ENCODE results near the gene TMEM74B. TPM values are rescaled to one million over a fixed set of nuclear protein-coding genes. Genes with fewer than 3 reads are reported as not detected.

The TMEM74B gene
- total RNA-seq, 1 donor from 2014 or later: 1.9 TPM

GRCh38 chr20:1212607-1213396, 28.0 kb upstream of the TMEM74B start:
- DNase-seq: peak; percentile 91
- intact Hi-C loops (cut with micrococcal nuclease): loop anchor here (2.0 to 10.0 kb wide), 3 partner anchors 24 to 396 kb away; no protein-coding TSS in a partner anchor
- Mint-ChIP-seq H3K27ac (no peak overlapping the region), H3K4me1 (peaks cover 31% of the 10 kb centered on the region), H3K36me3 (ENCODE audit: low read depth) (no peaks in the 10 kb centered on the region), H3K4me3 (no peak overlapping the region), H3K27me3 (peaks cover 21% of the 10 kb centered on the region), H3K9me3 (no peaks in the 10 kb centered on the region)

- no peak overlapping the region for H3K27ac Mint-ChIP-seq
- H3K36me3 Mint-ChIP-seq (ENCODE audit: low read depth): no peaks in the 10 kb centered on the region
- H3K27me3 Mint-ChIP-seq: peaks cover 24% of the 10 kb centered on the region
- intact Hi-C loops (cut with micrococcal nuclease): loop anchor here (2.0 to 10.0 kb wide), 3 partner anchors 23 to 395 kb away; no protein-coding TSS in a partner anchor
- H3K9me3 Mint-ChIP-seq: no peaks in the 10 kb centered on the region
- peaks cover 31% of the 10 kb centered on the region for H3K4me1 Mint-ChIP-seq
- no peak for DNase-seq
- H3K4me3 Mint-ChIP-seq: no peak overlapping the region
These were observed 27.2 kb upstream of the TMEM74B start for GRCh38 chr20:1212023-1212422.

GRCh38 chr20:1210501-1210900, 25.7 kb upstream of the TMEM74B start:
- Mint-ChIP-seq H3K36me3 (ENCODE audit: low read depth) (no peaks in the 10 kb centered on the region), H3K9me3 (no peaks in the 10 kb centered on the region), H3K27me3 (peaks cover 24% of the 10 kb centered on the region), H3K4me3 (no peak overlapping the region), H3K27ac (no peak overlapping the region), H3K4me1 (peaks cover 22% of the 10 kb centered on the region)
- intact Hi-C loops (cut with micrococcal nuclease): loop anchor here (5.0 to 10.0 kb wide), 2 partner anchors 236 to 393 kb away; no protein-coding TSS in a partner anchor
- DNase-seq: no peak

- DNase-seq: no peak
- H3K36me3 Mint-ChIP-seq (ENCODE audit: low read depth): no peaks in the 10 kb centered on the region
- peak overlapping the region; percentile 1 for H3K27ac Mint-ChIP-seq
- intact Hi-C loops (cut with micrococcal nuclease): loop anchor here (5.0 to 10.0 kb wide), 2 partner anchors 235 to 392 kb away; no protein-coding TSS in a partner anchor
- H3K9me3 Mint-ChIP-seq: no peaks in the 10 kb centered on the region
- peaks cover 14% of the 10 kb centered on the region for H3K4me1 Mint-ChIP-seq
- no peak overlapping the region for H3K4me3 Mint-ChIP-seq
- H3K27me3 Mint-ChIP-seq: peaks cover 24% of the 10 kb centered on the region
These were observed 24.9 kb upstream of the TMEM74B start for GRCh38 chr20:1209447-1210387.

GRCh38 chr20:1207293-1207878, 22.6 kb upstream of the TMEM74B start:
- Mint-ChIP-seq H3K27ac (no peak overlapping the region), H3K9me3 (no peaks in the 10 kb centered on the region), H3K4me1 (peaks cover 3% of the 10 kb centered on the region), H3K27me3 (peaks cover 28% of the 10 kb centered on the region), H3K36me3 (ENCODE audit: low read depth) (no peaks in the 10 kb centered on the region), H3K4me3 (no peak overlapping the region)
- no peak for DNase-seq
- intact Hi-C loops (cut with micrococcal nuclease): no loop called here

GRCh38 chr20:1206366-1207148, 21.8 kb upstream of the TMEM74B start:
- Mint-ChIP-seq H3K27ac (no peak overlapping the region), H3K9me3 (no peaks in the 10 kb centered on the region), H3K4me1 (no peaks in the 10 kb centered on the region), H3K27me3 (peaks cover 24% of the 10 kb centered on the region), H3K4me3 (no peak overlapping the region), H3K36me3 (ENCODE audit: low read depth) (no peaks in the 10 kb centered on the region)
- intact Hi-C loops (cut with micrococcal nuclease): no loop called here
- DNase-seq: no peak

GRCh38 chr20:1205802-1206201, 21.0 kb upstream of the TMEM74B start:
- H3K27me3 Mint-ChIP-seq: peaks cover 21% of the 10 kb centered on the region
- intact Hi-C loops (cut with micrococcal nuclease): no loop called here
- no peak for DNase-seq
- H3K36me3 Mint-ChIP-seq (ENCODE audit: low read depth): no peaks in the 10 kb centered on the region
- H3K4me1 Mint-ChIP-seq: no peaks in the 10 kb centered on the region
- H3K27ac Mint-ChIP-seq: no peak overlapping the region
- no peaks in the 10 kb centered on the region for H3K9me3 Mint-ChIP-seq
- no peak overlapping the region for H3K4me3 Mint-ChIP-seq

- Mint-ChIP-seq H3K9me3 (no peaks in the 10 kb centered on the region), H3K4me3 (no peak overlapping the region), H3K27me3 (peaks cover 18% of the 10 kb centered on the region), H3K36me3 (ENCODE audit: low read depth) (no peaks in the 10 kb centered on the region), H3K27ac (no peak overlapping the region), H3K4me1 (peaks cover 3% of the 10 kb centered on the region)
- no peak for DNase-seq
- intact Hi-C loops (cut with micrococcal nuclease): no loop called here
These were observed 19.8 kb upstream of the TMEM74B start for GRCh38 chr20:1204576-1204975.

- Mint-ChIP-seq H3K4me3 (no peak overlapping the region), H3K9me3 (no peaks in the 10 kb centered on the region), H3K4me1 (peaks cover 3% of the 10 kb centered on the region), H3K27ac (no peak overlapping the region), H3K27me3 (peaks cover 13% of the 10 kb centered on the region), H3K36me3 (ENCODE audit: low read depth) (no peaks in the 10 kb centered on the region)
- no peak for DNase-seq
- intact Hi-C loops (cut with micrococcal nuclease): no loop called here
These were observed 19.3 kb upstream of the TMEM74B start for GRCh38 chr20:1204113-1204512.

GRCh38 chr20:1203630-1204029, 18.8 kb upstream of the TMEM74B start:
- intact Hi-C loops (cut with micrococcal nuclease): no loop called here
- DNase-seq: no peak
- Mint-ChIP-seq H3K36me3 (ENCODE audit: low read depth) (no peaks in the 10 kb centered on the region), H3K9me3 (no peaks in the 10 kb centered on the region), H3K4me1 (peaks cover 3% of the 10 kb centered on the region), H3K27me3 (peaks cover 11% of the 10 kb centered on the region), H3K4me3 (no peak overlapping the region), H3K27ac (no peak overlapping the region)

- DNase-seq: no peak
- Mint-ChIP-seq H3K4me3 (no peak within 1 kb of the TSS), H3K36me3 (ENCODE audit: low read depth) (no peaks in the 10 kb centered on the region), H3K27ac (no peak within 1 kb of the TSS), H3K4me1 (peaks cover 3% of the 10 kb centered on the region), H3K27me3 (peaks cover 8% of the 10 kb centered on the region), H3K9me3 (no peaks in the 10 kb centered on the region)
- intact Hi-C loops (cut with micrococcal nuclease): no loop called here
These were observed 18.2 kb upstream of the TMEM74B start, which contains the start of gene C20orf202 for GRCh38 chr20:1202762-1203504. Gene C20orf202, plus strand, starts transcription at chr20:1203454. Its CDS starts 132 bp downstream, at chr20:1203586.

GRCh38 chr20:1199964-1200363, 15.2 kb upstream of the TMEM74B start:
- intact Hi-C loops (cut with micrococcal nuclease): no loop called here
- peaks cover 6% of the 10 kb centered on the region for H3K27me3 Mint-ChIP-seq
- no peaks in the 10 kb centered on the region for H3K9me3 Mint-ChIP-seq
- no peak overlapping the region for H3K4me3 Mint-ChIP-seq
- H3K4me1 Mint-ChIP-seq: peaks cover 6% of the 10 kb centered on the region
- H3K27ac Mint-ChIP-seq: no peak overlapping the region
- no peaks in the 10 kb centered on the region for H3K36me3 Mint-ChIP-seq (ENCODE audit: low read depth)
- DNase-seq: no peak

Measured in activated CD4-positive, alpha-beta T cell treated with anti-CD3 and anti-CD28 coated beads, Interleukin-2, amount 10 ng/mL, durations not matched to agents 24 days and 14 days (primary cell).